GM12878 (cell line): ENCODE data around the gene CHIC2. TPM values are rescaled to one million over a fixed set of nuclear protein-coding genes. Genes with fewer than 3 reads are reported as not detected.

Experiments used
- ATAC-seq: fragments of 200-7000 bp; cut with Tn5 transposase; 3 replicates; pipeline ENCODE4 v1.9.1; 2020; ENCODE audit warnings: mild to moderate bottlenecking, moderate library complexity
- BruUV-seq: library from RNA; stranded (reverse); fragments of 400-500 nt; replicated peaks from 2 replicates; lab custom pipeline; 2021; lab: Mats Ljungman, UMichigan
- CTCF ChIA-PET: fragments of 300-600 bp; sonication (Branson Sonifier 250); formaldehyde crosslinking; extraction: SDS; loops from one replicate; lab custom pipeline; 2021; ENCODE audit warnings: inconsistent platforms; lab: Yijun Ruan, JAX
- POLR2A ChIA-PET: fragments of 350-600 bp; formaldehyde crosslinking; extraction: SDS; loops from one replicate; lab custom pipeline; 2021; ENCODE audit warnings: inconsistent platforms; lab: Charles Lee
- RAD21 ChIA-PET: fragments of 300-600 bp; sonication (Branson Sonifier 250); formaldehyde crosslinking; loops from one replicate; lab custom pipeline; 2023; ENCODE audit warnings: antibody characterized with exemption; ENCODE audit not compliant: unreplicated experiment; lab: Charles Lee
- SMC1A ChIA-PET: fragments of 300-600 bp; sonication (Branson Sonifier 250); formaldehyde crosslinking; loops from one replicate; lab custom pipeline; 2023; ENCODE audit not compliant: unreplicated experiment, uncharacterized antibody; lab: Charles Lee
- DNase-seq: peaks from one replicate; pipeline ENCODE4 v3.0.0-alpha.2; 2011; ENCODE audit warnings: low read depth, low spot score
- FAIRE-seq: peaks from 3 replicates; lab custom pipeline; 2011; peaks lifted over from hg19 to GRCh38; lab: Jason Lieb, UNC
- H2AFZ ChIP-seq: 2 replicates; pipeline ENCODE4 v1.6.0; 2011; ENCODE audit warnings: low read depth, low read length, control low read depth; ENCODE audit not compliant: control insufficient read depth
- H3K27ac ChIP-seq: 2 replicates; pipeline ENCODE4 v1.5.1; 2011; ENCODE audit warnings: control low read depth; ENCODE audit not compliant: control insufficient read depth, insufficient read depth
- H3K27me3 ChIP-seq, 2 experiments: replicated peaks in 1 of 2; 2 replicates each; pipeline versions ENCODE4 v1.6.0 to v1.6.1; 2011; ENCODE audit warnings: low read length in 1 of 2; ENCODE audit not compliant: control insufficient read depth in 2 of 2, insufficient read depth in 2 of 2
- H3K36me3 ChIP-seq, 2 experiments: 2 replicates each; pipeline ENCODE4 v1.5.1; 2011; ENCODE audit warnings: low read length in 1 of 2; ENCODE audit not compliant: control insufficient read depth in 2 of 2, insufficient read depth in 2 of 2
- H3K4me1 ChIP-seq: 2 replicates; pipeline ENCODE4 v1.6.1; 2011; ENCODE audit warnings: mild to moderate bottlenecking, low read length, moderate library complexity, mixed read lengths; ENCODE audit not compliant: control insufficient read depth, insufficient read depth
- H3K4me2 ChIP-seq: 2 replicates; pipeline ENCODE4 v1.6.0; 2011; ENCODE audit warnings: control low read depth; ENCODE audit not compliant: control insufficient read depth, insufficient read depth
- H3K4me3 ChIP-seq: fragments of 200-600 bp; sonication (generic); 2 replicates; pipeline ENCODE4 v1.5.1; 2016
- H3K79me2 ChIP-seq: 2 replicates; pipeline ENCODE4 v1.6.0; 2011; ENCODE audit warnings: low read length; ENCODE audit not compliant: control insufficient read depth, insufficient read depth
- H3K9ac ChIP-seq: 2 replicates; pipeline ENCODE4 v1.8.0; 2011; ENCODE audit warnings: low read length, control low read depth, mixed read lengths; ENCODE audit not compliant: control insufficient read depth, insufficient read depth
- H3K9me3 ChIP-seq: replicated peaks from 3 replicates; pipeline ENCODE4 v1.5.1; 2011; ENCODE audit warnings: mild to moderate bottlenecking, low read length; ENCODE audit not compliant: control insufficient read depth, insufficient read depth
- H4K20me1 ChIP-seq: 2 replicates; pipeline ENCODE4 v1.6.0; 2011; ENCODE audit not compliant: control insufficient read depth, insufficient read depth
- BMI1 ChIP-seq: fragments of 450-650 bp; IDR thresholded peaks from 2 replicates; pipeline ENCODE4 v1.6.1; 2016; ENCODE audit warnings: mild to moderate bottlenecking, moderate library complexity, borderline replicate concordance
- CBFB ChIP-seq: IDR thresholded peaks from 2 replicates; pipeline ENCODE4 v1.6.1; 2016; ENCODE audit warnings: antibody characterized with exemption, low read depth
- CBX5 ChIP-seq: sonication (generic); IDR thresholded peaks from 2 replicates; pipeline ENCODE4 v1.6.1; 2016; ENCODE audit warnings: low read depth, moderate library complexity, mild to moderate bottlenecking, inconsistent platforms
- EED ChIP-seq: sonication (generic); IDR thresholded peaks from 2 replicates; pipeline ENCODE4 v1.6.1; 2016; ENCODE audit warnings: antibody characterized with exemption, low read depth
- GABPA ChIP-seq: IDR thresholded peaks from 2 replicates; pipeline ENCODE4 v1.6.1; 2014; ENCODE audit warnings: antibody characterized with exemption, low read depth, mild to moderate bottlenecking, inconsistent platforms
- GATAD2B ChIP-seq: fragments of 450-650 bp; conservative IDR thresholded peaks from 2 replicates; pipeline ENCODE4 v1.6.1; 2017; ENCODE audit warnings: low read depth, mild to moderate bottlenecking, moderate library complexity
- HCFC1 ChIP-seq: fragments of 150-350 bp; IDR thresholded peaks from 2 replicates; pipeline ENCODE4 v1.6.1; 2014; ENCODE audit warnings: low read length
- JUNB ChIP-seq: IDR thresholded peaks from 2 replicates; pipeline ENCODE4 v1.6.1; 2016; ENCODE audit warnings: antibody characterized with exemption, mild to moderate bottlenecking
- MEF2A ChIP-seq: IDR thresholded peaks from 2 replicates; pipeline ENCODE4 v1.6.1; 2011; ENCODE audit warnings: low read depth, mild to moderate bottlenecking, low read length, moderate library complexity; ENCODE audit not compliant: insufficient read depth
- MYB ChIP-seq: fragments of 150-350 bp; IDR thresholded peaks from 2 replicates; pipeline ENCODE4 v1.6.1; 2014; ENCODE audit warnings: mild to moderate bottlenecking, low read depth, low read length, borderline replicate concordance
- NFXL1 ChIP-seq: fragments of 450-650 bp; IDR thresholded peaks from 2 replicates; pipeline ENCODE4 v1.6.1; 2017; ENCODE audit warnings: antibody characterized with exemption, mild to moderate bottlenecking, borderline replicate concordance
- PML ChIP-seq: IDR thresholded peaks from 2 replicates; pipeline ENCODE4 v1.6.1; 2012; ENCODE audit warnings: low read length, inconsistent platforms
- SRF ChIP-seq, 2 experiments: IDR thresholded peaks; 2 replicates each; pipeline ENCODE4 v1.6.1; 2011; ENCODE audit warnings: low read depth in 2 of 2, low read length in 2 of 2, mild to moderate bottlenecking in 1 of 2, moderate library complexity in 1 of 2
- TBL1XR1 ChIP-seq: IDR thresholded peaks from 2 replicates; pipeline ENCODE4 v1.6.1; 2012; ENCODE audit warnings: low read depth, low read length, improper control_type of control experiment
- WRNIP1 ChIP-seq: IDR thresholded peaks from 2 replicates; pipeline ENCODE4 v1.6.1; 2011; ENCODE audit warnings: low read depth, low read length, improper control_type of control experiment, borderline replicate concordance
- ZNF24 ChIP-seq: fragments of 450-650 bp; IDR thresholded peaks from 2 replicates; pipeline ENCODE4 v1.6.1; 2017; ENCODE audit warnings: antibody characterized with exemption, mild to moderate bottlenecking
- ZNF274 ChIP-seq: IDR thresholded peaks from one replicate; pipeline ENCODE4 v1.8.0; 2011; ENCODE audit not compliant: insufficient read length, insufficient read depth
- ZNF622 ChIP-seq: fragments of 450-650 bp; IDR thresholded peaks from 2 replicates; pipeline ENCODE4 v1.6.1; 2017; ENCODE audit warnings: mild to moderate bottlenecking, inconsistent platforms
- WGBS: methylation state at CpG from one replicate; pipeline ENCODE4 v1.1.6; 2016; ENCODE audit warnings: low lambda C conversion rate; ENCODE audit not compliant: insufficient replicate concordance, insufficient coverage; ENCODE audit errors: missing lambda C conversion rate; 5-methylcytosine and 5-hydroxymethylcytosine counted together
- in situ Hi-C: fragments of 300-500 bp; cut with MboI; formaldehyde crosslinking; loops from 9 replicates; pipeline ENCODE4 v1.14.3; 2018; ENCODE audit warnings: mixed read lengths
- intact Hi-C: fragments of 100-400 bp; cut with micrococcal nuclease; formaldehyde crosslinking; loops from one replicate; pipeline ENCODE4 v1.14.2; 2022; ENCODE audit not compliant: unreplicated experiment
- polyA plus RNA-seq, 11 experiments: library from polyadenylated mRNA; depleted of rRNA in 4 of 11; unstranded in 6 of 11; stranded (reverse) in 5 of 11; fragments of >200 nt; fragmentation: Nextera tagmentation in 4 of 11; fragmentation: Illumina TruSeq in 1 of 11; extraction: Ambion mirVana in 4 of 11; extraction: Trizol in 1 of 11; gene quantifications; 1 replicate in 1 of 11; 2 replicates in 10 of 11; pipeline versions ENCODE4 v1.2.1 to v1.2.3, GENCODE V29; 2011 to 2016; ENCODE audit warnings: inconsistent platforms in 2 of 11, missing spikeins in 2 of 11, low read depth in 1 of 11
- total RNA-seq, 4 experiments: library from RNA; depleted of rRNA in 3 of 4; stranded (reverse); fragments of >200 nt in 3 of 4; fragmentation: Illumina TruSeq in 1 of 4; extraction: Trizol in 1 of 4; gene quantifications; 2 replicates each; pipeline versions ENCODE4 v1.2.1 to v1.2.3, GENCODE V29; 2013 to 2021
- TF ChIP-seq, protein P1 (sequence below): fragments of 450-650 bp; IDR thresholded peaks from 2 replicates; pipeline ENCODE4 v1.6.1; 2016; ENCODE audit warnings: mild to moderate bottlenecking
- TF ChIP-seq, protein P2 (sequence below): IDR thresholded peaks from 2 replicates; pipeline ENCODE4 v1.6.1; 2011; ENCODE audit warnings: borderline replicate concordance, low read depth, mild to moderate bottlenecking, moderate library complexity, mixed read lengths, low read length; ENCODE audit not compliant: insufficient read depth; ENCODE audit errors: extremely low read length

Gene CHIC2
- total and polyA plus RNA-seq, 10 of the 15 experiments (the other 5 are each of a cell fraction or from before 2014, with no cell fraction given): 0.80 to 24.4 (median 12.2) TPM

DNA sequence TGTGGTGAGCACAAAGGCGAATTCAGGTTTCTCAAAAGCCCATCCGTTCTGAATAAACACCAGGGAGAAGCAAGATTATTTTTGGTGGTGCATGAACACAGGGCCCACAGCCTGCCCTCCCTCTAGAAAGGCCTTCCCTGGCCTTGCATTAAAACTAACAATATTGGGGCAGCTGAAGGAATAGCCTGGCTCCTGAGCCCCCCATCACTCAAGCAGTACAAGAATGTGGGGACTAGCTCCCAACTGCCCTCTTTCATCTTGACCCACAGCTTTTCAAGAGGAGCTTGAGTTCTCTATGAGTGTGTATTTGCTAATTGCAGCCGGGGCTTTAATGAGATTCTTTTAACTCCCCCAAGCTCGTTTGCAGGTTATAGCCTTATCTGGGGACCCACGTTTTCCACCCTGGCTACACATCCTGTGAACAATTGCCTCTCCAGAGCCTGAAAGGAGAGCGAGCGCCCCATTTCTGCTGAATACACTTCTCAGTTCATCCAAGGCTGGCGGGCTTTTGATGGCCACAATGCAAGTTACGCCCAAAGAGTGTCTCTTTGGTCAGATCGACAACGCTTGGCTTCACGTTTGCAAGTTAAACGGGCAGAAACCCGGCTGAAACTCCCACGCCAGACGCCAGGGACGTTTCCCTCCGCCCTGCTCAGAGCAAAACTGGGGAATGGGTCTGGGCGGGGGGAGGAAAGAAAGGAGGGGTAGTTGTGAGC lies 30.9 kb upstream of the CHIC2 start (continued):
- TF ChIP-seq, protein P1, sequence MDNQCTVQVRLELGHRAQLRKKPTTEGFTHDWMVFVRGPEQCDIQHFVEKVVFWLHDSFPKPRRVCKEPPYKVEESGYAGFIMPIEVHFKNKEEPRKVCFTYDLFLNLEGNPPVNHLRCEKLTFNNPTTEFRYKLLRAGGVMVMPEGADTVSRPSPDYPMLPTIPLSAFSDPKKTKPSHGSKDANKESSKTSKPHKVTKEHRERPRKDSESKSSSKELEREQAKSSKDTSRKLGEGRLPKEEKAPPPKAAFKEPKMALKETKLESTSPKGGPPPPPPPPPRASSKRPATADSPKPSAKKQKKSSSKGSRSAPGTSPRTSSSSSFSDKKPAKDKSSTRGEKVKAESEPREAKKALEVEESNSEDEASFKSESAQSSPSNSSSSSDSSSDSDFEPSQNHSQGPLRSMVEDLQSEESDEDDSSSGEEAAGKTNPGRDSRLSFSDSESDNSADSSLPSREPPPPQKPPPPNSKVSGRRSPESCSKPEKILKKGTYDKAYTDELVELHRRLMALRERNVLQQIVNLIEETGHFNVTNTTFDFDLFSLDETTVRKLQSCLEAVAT: no peak
- no peak for TF ChIP-seq ZNF274
- TF ChIP-seq, all 136 proteins: peak for 0

GRCh38 chr4:54094451-54094850 lies 30.0 kb upstream of the CHIC2 start:
- ChIA-PET CTCF (interaction anchor here (1.5 kb wide), 1 partner anchor 9 kb away, joined by 3 read pairs; no protein-coding TSS in a partner anchor), RAD21 (no interaction called here), POLR2A (no interaction called here), SMC1A (interaction anchor here (0.6 to 1.1 kb wide), 2 partner anchors 118 to 567 kb away, joined by 3 to 4 read pairs; no protein-coding TSS in a partner anchor)
- DNase-seq (no peak), ATAC-seq (no peak), FAIRE-seq (no peak)
- no peaks in the 10 kb centered on the region for H4K20me1 ChIP-seq
- H3K9me3 ChIP-seq: no peaks in the 10 kb centered on the region
- no peak for TF ChIP-seq JUNB
- TF ChIP-seq EED: no peak
- TF ChIP-seq ZNF622: no peak
- TF ChIP-seq ZNF24: no peak
- TF ChIP-seq PML: no peak
- TF ChIP-seq, protein P2, sequence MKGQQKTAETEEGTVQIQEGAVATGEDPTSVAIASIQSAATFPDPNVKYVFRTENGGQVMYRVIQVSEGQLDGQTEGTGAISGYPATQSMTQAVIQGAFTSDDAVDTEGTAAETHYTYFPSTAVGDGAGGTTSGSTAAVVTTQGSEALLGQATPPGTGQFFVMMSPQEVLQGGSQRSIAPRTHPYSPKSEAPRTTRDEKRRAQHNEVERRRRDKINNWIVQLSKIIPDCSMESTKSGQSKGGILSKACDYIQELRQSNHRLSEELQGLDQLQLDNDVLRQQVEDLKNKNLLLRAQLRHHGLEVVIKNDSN: no peak
- no peak for TF ChIP-seq NFXL1
- no peak for TF ChIP-seq HCFC1
- no peak for TF ChIP-seq CBFB
- TF ChIP-seq GABPA: no peak
- no peak for TF ChIP-seq WRNIP1
- TF ChIP-seq BMI1: no peak
- TF ChIP-seq CBX5: no peak
- TF ChIP-seq TBL1XR1: no peak
- no peak for TF ChIP-seq MYB
- no peak for TF ChIP-seq GATAD2B
- no peak for TF ChIP-seq SRF (IDR thresholded peaks at IDR 0.05; ENCODE audit: low read depth in 2 of 2, low read length in 2 of 2)
- TF ChIP-seq MEF2A: no peak
- intact Hi-C loops (no loop called here), in situ Hi-C loops (no loop called here)
- no peaks in the 10 kb centered on the region for H3K36me3 ChIP-seq
- H3K79me2 ChIP-seq: no peaks in the 10 kb centered on the region
- no TSS peak for BruUV-seq
- 63% methylated on average over 6 of the region's 6 CpGs for WGBS
- no peak overlapping the region for H3K4me2 ChIP-seq
- no peak overlapping the region for H3K27ac ChIP-seq
- H3K4me3 ChIP-seq: no peak overlapping the region
- H3K9ac ChIP-seq: no peak overlapping the region
- peaks cover 13 to 19% of the 10 kb centered on the region in 2 experiments for H3K27me3 ChIP-seq
- H3K4me1 ChIP-seq: peaks cover 8% of the 10 kb centered on the region
- H2AFZ ChIP-seq: no peak overlapping the region
